Measurements from ENCODE around the gene TAS1R1.

Gene TAS1R1

DNA sequence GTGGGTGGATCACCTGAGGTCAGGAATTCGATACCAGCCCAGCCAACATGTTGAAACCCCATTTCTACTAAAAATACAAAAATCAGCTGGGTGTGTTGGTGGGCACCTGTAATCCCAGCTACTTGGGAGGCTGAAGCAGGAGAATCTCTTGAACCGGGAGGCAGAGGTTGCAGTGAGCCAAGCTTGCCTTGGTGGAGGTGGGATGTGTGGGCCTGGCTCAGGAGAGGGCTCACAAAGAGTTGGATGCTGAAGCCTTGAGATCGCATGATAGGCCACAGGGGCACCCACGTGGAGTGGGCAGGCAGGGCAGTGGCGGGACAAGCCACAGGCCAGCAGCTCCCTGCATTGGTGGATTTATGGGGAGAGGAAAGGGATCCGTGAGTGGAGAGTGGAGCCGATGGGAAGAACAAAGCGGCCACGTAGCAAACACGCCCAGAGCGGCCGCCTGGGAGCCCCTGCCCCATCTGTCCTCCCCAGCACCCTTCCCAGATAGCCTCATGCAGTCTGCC lies 73.9 kb downstream of the TAS1R1 start:
- DNase-seq (ENCODE audit: low spot score) (no peak), FAIRE-seq (no peak)

All from RCC 7860 (cell line).